Measurements from ENCODE around the gene THTPA. TPM values are rescaled to one million over a fixed set of nuclear protein-coding genes. Genes with fewer than 3 reads are reported as not detected.

Gene THTPA
- total RNA-seq, 1 experiment from 2014 or later: 18.3 TPM

DNA sequence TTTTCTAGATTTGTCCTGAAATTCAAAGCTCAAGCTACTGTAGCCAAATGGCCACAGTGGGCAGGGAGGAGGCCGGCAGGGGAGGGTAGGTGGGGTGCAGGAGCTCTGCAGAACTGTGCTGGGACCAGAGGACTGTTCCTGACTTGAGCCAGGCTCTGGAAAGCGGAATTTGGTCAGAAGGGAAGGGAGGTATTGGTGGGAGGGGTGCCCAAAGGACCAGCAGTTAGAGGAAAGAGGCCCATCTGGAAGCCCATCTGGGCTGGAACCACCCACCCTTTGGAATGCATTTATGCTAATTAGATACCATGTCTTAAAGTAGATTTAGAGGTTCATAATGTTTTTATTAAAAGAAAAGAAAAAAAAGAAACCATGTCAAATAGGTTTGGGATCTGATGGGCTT, 47.0 kb downstream of the THTPA start:
- TF ChIP-seq, protein P1, sequence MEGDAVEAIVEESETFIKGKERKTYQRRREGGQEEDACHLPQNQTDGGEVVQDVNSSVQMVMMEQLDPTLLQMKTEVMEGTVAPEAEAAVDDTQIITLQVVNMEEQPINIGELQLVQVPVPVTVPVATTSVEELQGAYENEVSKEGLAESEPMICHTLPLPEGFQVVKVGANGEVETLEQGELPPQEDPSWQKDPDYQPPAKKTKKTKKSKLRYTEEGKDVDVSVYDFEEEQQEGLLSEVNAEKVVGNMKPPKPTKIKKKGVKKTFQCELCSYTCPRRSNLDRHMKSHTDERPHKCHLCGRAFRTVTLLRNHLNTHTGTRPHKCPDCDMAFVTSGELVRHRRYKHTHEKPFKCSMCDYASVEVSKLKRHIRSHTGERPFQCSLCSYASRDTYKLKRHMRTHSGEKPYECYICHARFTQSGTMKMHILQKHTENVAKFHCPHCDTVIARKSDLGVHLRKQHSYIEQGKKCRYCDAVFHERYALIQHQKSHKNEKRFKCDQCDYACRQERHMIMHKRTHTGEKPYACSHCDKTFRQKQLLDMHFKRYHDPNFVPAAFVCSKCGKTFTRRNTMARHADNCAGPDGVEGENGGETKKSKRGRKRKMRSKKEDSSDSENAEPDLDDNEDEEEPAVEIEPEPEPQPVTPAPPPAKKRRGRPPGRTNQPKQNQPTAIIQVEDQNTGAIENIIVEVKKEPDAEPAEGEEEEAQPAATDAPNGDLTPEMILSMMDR (IDR thresholded peaks at IDR 0.05; ENCODE audit: unreplicated experiment): no peak
- H3K27ac Mint-ChIP-seq (ENCODE audit: unreplicated experiment): no peak overlapping the region
- intact Hi-C loops (cut with micrococcal nuclease; ENCODE audit: unreplicated experiment): no loop called here
- CTCF ChIA-PET: interaction anchor here (0.8 kb wide), 1 partner anchor 20 kb away, joined by 3 read pairs; no protein-coding TSS in a partner anchor
- no peak for DNase-seq
- H3K9me3 Mint-ChIP-seq (ENCODE audit: low read depth, unreplicated experiment): no peaks in the 10 kb centered on the region
- H3K4me1 Mint-ChIP-seq (ENCODE audit: low read depth, unreplicated experiment): no peaks in the 10 kb centered on the region
- no peak overlapping the region for H3K4me3 Mint-ChIP-seq (ENCODE audit: low read depth, unreplicated experiment)
- H3K27me3 Mint-ChIP-seq (ENCODE audit: unreplicated experiment): peaks cover 31% of the 10 kb centered on the region
- no peaks in the 10 kb centered on the region for H3K36me3 Mint-ChIP-seq (ENCODE audit: insufficient read depth, unreplicated experiment)
- BruUV-seq (replicated peaks): no TSS peak

DNA sequence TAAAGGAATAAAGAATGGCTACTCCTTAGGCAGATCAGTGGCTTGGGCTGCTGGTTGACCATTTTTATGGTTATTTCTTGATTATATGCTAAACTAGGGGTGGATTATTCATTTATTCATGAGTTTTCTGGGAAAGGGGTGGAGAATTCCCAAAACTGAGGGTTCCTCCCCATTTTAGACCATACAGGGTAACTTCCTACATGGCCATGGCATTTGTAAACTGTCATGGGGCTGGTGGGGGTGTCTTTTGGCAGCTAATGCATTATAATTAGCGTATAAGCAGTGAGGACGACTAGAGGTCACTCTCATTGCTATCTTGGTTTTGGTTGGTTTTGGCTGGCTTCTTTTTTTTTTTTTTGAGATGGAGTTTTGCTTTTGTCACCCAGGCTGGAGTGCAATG, 48.1 kb downstream of the THTPA start:
- BruUV-seq (replicated peaks): no TSS peak
- Mint-ChIP-seq H3K27me3 (ENCODE audit: unreplicated experiment) (peaks cover 31% of the 10 kb centered on the region), H3K4me3 (ENCODE audit: low read depth, unreplicated experiment) (no peak overlapping the region), H3K4me1 (ENCODE audit: low read depth, unreplicated experiment) (peaks cover 6% of the 10 kb centered on the region), H3K36me3 (ENCODE audit: insufficient read depth, unreplicated experiment) (no peaks in the 10 kb centered on the region), H3K9me3 (ENCODE audit: low read depth, unreplicated experiment) (peaks cover 4% of the 10 kb centered on the region), H3K27ac (ENCODE audit: unreplicated experiment) (no peak overlapping the region)
- CTCF ChIA-PET: no interaction called here
- TF ChIP-seq, protein P1 (IDR thresholded peaks at IDR 0.05; ENCODE audit: unreplicated experiment): no peak
- DNase-seq: no peak
- intact Hi-C loops (cut with micrococcal nuclease; ENCODE audit: unreplicated experiment): no loop called here

DNA sequence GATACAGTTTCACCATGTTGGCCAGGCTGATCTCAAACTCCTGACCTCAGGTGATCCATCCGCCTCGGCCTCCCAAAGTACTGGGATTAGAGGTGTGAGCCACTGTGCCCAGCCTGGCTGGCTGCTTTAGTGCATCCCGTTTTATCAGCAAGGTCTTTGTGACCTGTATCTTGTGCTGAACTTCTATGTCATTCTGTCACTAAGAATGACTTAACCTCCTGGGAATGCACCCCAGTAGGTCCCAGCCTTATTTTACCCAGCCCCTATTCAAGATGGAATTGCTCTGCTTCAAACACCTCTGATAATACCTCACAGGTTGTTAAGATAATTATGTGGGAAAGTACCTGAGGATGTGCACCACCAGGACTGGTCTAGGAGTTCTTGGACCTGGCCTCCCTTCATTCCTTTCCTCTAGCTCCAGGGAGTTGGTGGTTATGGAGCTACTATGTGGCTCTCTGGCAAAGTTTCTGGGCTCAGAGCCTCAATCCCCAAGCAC, 48.7 kb downstream of the THTPA start:
- H3K4me1 Mint-ChIP-seq (ENCODE audit: low read depth, unreplicated experiment): peaks cover 10% of the 10 kb centered on the region
- H3K9me3 Mint-ChIP-seq (ENCODE audit: low read depth, unreplicated experiment): peaks cover 5% of the 10 kb centered on the region
- TF ChIP-seq, protein P1 (IDR thresholded peaks at IDR 0.05; ENCODE audit: unreplicated experiment): no peak
- CTCF ChIA-PET: interaction anchor here (0.6 kb wide), 1 partner anchor 16 kb away, joined by 3 read pairs; no protein-coding TSS in a partner anchor
- intact Hi-C loops (cut with micrococcal nuclease; ENCODE audit: unreplicated experiment): no loop called here
- no peak overlapping the region for H3K4me3 Mint-ChIP-seq (ENCODE audit: low read depth, unreplicated experiment)
- no peak overlapping the region for H3K27ac Mint-ChIP-seq (ENCODE audit: unreplicated experiment)
- peaks cover 31% of the 10 kb centered on the region for H3K27me3 Mint-ChIP-seq (ENCODE audit: unreplicated experiment)
- no peak for DNase-seq
- H3K36me3 Mint-ChIP-seq (ENCODE audit: insufficient read depth, unreplicated experiment): no peaks in the 10 kb centered on the region
- no TSS peak for BruUV-seq (replicated peaks)

DNA sequence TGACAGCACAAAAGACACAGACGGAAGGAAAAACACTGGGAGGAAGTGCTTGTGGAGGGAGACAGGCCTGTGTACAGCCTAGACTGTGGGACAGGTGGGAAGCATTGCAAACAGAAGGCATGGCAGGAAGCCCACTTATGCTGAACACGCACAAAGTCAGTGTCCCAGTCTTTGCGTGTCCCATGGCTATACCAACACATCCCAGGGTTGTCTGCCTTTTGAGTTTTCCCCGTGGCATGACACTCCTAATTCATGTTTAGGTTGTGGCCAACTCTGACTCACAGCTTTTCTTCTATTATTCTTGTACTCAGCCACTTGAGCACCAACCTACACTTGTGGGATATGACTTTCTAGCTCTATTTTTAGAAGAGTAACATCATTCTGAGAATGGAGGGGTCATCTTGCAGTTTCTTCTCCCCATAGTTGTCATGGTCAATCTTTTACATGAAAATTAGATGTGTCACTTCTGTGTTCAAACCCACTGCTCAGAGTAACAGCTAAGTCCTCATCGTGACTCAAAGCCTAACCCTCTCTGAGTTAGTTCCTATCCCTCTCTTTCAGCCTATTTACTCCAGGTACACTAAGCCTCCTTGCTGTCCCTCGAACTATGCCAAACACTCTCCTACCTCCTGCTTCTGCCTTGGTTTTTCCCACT, 50.0 kb downstream of the THTPA start:
- Mint-ChIP-seq H3K27ac (ENCODE audit: unreplicated experiment) (no peak overlapping the region), H3K9me3 (ENCODE audit: low read depth, unreplicated experiment) (peaks cover 5% of the 10 kb centered on the region), H3K4me3 (ENCODE audit: low read depth, unreplicated experiment) (no peak overlapping the region), H3K27me3 (ENCODE audit: unreplicated experiment) (peaks cover 21% of the 10 kb centered on the region), H3K36me3 (ENCODE audit: insufficient read depth, unreplicated experiment) (no peaks in the 10 kb centered on the region), H3K4me1 (ENCODE audit: low read depth, unreplicated experiment) (peaks cover 10% of the 10 kb centered on the region)
- no peak for DNase-seq
- CTCF ChIA-PET: no interaction called here
- TF ChIP-seq, protein P1 (IDR thresholded peaks at IDR 0.05; ENCODE audit: unreplicated experiment): no peak
- no TSS peak for BruUV-seq (replicated peaks)
- intact Hi-C loops (cut with micrococcal nuclease; ENCODE audit: unreplicated experiment): no loop called here
